Kidney capillary endothelial cell (primary cell): Measurements from ENCODE around the gene KANSL1.
A peak's percentile ranks its signal among the peaks of the same experiment; 100 is the strongest.

Source experiments
- DNase-seq: peaks from one replicate; pipeline ENCODE4 v3.0.0-alpha.2; 2018; ENCODE audit warnings: low spot score

The KANSL1 gene

GRCh38 chr17:46167267-46167666 is 26.0 kb downstream of the KANSL1 start:
- no peak for DNase-seq

DNA sequence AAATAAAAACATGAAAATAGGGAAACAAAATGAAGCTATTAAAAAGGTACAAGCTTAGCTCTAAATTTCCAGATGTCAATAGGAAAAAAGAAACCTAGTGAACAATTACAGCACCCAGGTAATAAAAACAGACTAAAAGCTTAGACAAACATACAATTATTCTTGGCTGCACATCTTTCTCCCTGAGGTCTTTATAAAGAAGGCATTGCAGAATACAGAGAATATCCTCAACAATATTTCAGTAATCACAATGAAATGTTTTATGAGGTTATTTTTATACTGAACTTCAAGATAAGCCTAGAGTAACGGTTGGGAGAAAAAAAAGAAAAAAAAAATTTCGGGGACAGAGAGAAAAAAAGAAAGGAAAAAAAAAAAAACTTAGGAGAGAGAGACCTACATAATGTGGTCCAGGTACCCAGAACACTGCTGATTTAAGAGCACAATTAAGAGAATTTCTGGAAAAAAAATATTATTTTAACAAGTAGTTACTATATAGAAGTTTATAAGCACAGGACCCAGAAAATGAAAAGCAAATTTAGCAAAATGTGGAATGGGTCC is 26.5 kb downstream of the KANSL1 start:
- no peak for DNase-seq

- DNase-seq: no peak
Measured at GRCh38 chr17:46163929-46164594, 29.2 kb downstream of the KANSL1 start.

GRCh38 chr17:46163316-46163715 is 29.9 kb downstream of the KANSL1 start:
- DNase-seq: no peak

DNA sequence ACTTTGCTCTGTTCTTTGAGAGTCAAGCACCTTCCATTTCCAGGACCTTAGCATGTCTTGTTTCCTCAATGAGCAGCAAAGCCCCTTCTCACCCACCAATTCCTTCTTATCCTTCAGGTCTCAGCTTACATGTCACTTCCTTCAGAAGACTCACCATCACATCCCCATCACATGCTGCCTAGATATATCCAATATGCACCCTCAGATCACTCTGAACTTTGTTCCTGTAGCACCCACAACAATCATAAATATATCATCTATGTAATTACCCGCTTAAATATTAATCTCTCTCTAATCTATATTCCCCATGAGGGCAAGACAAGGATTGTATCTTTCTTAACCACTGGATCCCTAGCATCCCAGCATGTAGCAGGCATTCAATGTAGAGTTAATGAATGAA is 30.4 kb downstream of the KANSL1 start:
- no peak for DNase-seq

DNA sequence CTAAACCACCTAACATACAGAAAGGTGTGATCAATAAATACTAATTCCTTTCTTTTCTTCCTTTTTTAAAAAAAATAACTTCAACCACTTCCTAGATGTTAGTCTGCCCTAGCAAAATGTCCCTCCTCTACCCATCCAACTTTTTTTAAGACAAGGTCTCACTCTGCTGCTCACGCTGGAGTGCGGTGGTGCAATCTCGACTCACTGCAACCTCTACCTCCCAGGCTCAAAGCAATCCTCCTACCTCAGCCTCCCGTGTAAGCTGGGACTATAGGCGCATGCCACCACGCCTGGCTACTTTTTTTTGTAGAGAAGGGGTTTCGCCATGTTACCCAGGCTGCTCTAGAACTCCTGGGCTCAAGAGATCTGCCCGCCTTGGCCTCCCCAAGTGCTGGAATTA is 33.1 kb downstream of the KANSL1 start:
- DNase-seq: no peak

DNA sequence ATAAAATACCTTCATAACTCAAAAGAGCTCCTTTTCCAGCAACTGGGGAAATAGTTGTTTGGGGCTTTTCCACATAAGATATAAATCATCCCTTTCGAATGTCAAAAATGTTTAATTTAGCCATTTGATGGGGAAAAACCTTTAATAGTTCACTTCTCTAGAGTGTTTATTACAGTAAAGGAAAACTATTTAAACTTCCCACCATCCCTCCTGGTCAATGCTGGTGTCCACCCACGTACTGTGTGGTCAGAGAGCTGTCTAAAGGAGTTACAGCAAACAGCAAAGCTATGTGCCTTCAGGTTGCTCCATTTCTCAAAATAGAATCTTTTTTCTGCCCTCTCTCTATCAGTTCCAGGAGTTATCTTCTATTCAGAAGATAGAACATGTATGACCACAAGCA is 33.5 kb downstream of the KANSL1 start:
- no peak for DNase-seq

- DNase-seq: no peak
Measured at GRCh38 chr17:46158323-46159296, 34.6 kb downstream of the KANSL1 start.

DNA sequence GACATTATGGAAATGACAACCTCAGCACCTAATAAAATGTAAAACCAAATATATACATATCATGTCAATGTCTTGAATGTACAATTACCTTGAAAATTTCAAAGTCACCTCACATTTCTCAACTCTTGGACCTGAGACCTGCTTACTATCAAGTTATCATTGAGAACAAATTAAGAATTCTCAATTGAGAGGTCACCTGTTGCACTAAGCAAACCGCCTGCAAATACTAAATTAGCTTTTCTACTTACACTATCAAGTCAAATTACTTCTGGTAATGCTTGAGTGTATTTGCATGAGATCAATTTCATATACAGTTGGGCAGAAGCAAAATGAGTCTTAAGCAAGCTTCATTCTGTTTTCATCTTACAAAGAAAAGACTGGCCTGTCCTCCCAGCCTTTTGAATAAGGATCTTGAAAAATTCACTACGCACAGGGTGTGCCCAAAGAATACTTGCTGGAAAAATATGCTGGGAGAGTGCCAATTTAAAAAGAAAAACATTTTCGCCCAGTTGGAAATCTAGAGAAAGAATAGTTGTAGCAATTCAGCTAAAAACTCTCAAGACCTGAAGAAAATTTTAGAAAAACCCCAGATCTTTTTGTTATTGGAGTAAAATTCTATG is 35.7 kb downstream of the KANSL1 start:
- no peak for DNase-seq

DNA sequence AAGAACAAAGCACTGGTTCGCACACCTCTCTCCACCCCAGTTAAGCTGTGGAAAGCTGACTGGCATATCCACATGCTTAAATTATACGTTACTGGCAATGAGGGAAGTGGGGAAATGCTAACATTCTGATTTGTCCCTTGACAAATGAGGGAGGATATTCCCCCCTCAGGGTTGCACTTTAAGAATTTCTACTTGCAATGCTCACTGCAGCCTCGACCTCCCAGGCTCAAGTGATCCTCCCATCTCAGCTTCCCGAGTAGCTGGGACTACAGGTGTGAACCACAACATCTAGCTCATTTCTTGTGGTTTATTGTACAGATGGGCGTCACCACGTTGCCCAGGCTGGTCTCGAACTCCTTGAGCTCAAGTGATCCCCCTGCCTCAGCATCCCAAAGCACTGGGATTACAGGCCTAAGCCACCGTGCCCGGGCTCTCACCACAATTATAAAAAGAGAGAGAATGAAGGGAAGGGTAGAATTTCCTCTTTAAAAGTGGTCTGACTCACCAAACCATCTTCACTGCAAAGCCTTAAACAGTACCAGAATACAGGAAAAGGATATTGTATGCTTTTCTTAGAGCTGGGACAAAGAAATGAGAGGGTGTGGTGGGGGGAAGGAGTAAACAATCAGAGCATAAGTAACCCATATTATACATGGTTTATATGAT is 38.9 kb downstream of the KANSL1 start:
- peak; percentile 67 for DNase-seq

DNA sequence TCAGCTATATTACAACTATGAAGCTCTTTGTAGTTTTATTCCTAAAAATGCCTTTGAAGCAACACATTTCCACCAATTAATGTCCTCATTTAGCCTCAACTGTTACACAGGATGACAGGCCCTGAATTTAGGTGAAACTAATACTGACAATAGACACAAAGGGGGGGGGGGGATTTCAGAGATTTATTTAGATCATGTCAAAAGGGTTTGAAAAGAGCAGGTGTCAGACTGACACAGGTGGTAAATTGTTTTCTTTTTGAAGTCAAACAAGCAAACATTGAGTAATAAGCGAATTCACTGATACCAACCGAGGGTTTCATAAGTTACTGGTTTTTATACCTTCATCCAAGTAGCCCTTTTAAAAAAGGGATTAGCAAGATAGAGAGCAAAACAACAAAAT is 40.8 kb downstream of the KANSL1 start:
- no peak for DNase-seq

DNA sequence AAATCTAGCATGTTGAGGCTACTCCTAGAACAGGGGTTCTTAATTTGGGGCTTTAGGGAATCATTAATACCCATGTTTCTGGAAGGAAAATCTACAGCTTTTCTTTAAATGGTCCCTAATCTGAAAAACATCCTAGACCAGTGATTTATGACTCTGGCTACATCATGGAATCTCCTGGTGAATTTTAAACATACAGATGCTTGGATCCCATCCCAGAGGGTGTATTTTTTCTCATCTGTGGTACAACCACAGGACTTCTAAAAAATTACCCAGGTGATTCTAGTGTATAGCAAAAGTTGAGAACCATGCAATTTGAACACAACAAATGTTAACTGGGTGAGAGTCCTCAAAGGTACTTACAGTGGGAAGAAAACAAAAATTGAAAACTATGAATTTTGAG is 41.5 kb downstream of the KANSL1 start:
- no peak for DNase-seq

- DNase-seq: no peak
Measured at GRCh38 chr17:46150216-46150963, 42.8 kb downstream of the KANSL1 start.

DNA sequence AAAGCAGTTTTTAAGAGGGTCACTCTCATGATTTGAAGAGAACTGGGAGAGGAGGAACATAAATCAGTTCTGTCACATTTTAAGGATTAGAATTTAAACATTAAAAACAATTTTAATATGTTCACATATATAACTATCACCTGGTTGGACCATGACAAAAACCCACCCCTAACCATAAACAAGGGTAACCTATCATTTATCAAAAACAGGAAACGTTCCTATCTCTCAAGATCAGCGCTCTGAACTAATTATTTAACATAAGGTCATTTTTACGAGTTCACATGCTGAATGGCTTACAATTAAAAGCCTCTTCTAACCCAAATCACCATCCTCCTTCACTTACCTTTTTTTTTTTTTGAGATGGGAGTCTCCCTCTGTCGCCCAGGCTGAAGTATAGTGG is 45.0 kb downstream of the KANSL1 start:
- no peak for DNase-seq

- DNase-seq: no peak
Measured at GRCh38 chr17:46147296-46147695, 45.9 kb downstream of the KANSL1 start.

- no peak for DNase-seq
Measured at GRCh38 chr17:46144246-46144645, 49.0 kb downstream of the KANSL1 start.

DNA sequence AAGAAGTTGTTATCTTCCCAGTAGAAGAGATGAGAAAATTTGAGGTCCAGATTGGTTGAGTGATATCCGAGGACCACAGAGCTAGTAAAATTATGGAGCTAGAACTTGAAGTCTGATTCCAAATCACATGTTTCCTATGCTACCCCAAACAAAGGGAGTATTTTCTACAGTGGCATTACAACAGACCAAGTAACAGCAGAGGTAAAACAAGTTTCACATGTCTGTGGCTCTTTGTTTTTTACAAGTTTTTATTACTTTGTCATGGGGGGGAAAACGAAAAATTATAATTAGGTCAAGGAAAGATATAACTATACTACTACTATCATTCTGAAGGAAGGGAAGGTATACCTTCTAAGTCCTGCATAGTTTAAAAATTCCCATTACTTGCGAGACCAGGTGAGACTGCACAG is 49.4 kb downstream of the KANSL1 start:
- no peak for DNase-seq

DNA sequence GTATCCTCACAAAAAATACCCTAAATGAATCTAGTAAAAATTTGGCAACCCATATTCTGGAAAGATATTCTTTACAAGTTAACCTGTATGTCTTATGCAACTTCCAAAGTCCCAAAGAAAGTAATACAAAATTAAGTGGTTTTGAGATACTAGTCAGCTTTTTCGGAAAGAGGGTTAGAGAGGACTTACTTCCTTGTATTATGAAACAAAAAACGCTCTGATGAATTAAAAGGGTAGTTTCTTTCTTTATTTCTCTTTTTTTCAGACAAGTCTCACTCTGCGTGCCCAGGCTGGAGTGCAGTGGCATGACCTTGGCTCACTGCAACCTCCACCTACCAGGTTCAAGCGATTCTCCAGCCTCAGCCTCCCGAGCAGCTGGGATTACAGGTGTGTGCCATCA is 51.6 kb downstream of the KANSL1 start:
- DNase-seq: no peak

DNA sequence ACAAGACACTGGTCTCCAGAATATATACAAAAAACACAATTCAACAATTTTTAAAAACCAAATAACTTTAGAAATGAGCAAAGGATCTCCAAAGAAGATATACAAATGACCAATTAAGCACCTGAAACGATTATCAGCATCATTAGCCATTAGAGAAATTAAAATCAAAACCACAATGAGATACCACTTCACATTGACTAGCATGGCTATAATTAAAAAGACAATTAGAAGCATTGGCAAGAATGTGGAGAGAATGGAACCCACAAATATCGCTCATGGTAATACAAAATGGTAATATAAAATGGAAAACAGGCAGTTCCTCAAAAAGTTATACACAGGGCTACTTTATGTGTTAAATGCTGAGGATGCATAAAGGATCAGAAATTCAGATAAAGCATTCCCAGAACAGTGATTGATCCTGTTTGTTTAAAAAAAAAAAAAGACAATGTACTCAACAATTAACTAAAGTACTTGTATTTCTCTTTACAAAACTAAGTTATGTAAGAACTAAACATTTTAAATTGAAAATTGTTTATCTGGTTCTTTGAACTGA is 52.5 kb downstream of the KANSL1 start:
- DNase-seq: no peak

DNA sequence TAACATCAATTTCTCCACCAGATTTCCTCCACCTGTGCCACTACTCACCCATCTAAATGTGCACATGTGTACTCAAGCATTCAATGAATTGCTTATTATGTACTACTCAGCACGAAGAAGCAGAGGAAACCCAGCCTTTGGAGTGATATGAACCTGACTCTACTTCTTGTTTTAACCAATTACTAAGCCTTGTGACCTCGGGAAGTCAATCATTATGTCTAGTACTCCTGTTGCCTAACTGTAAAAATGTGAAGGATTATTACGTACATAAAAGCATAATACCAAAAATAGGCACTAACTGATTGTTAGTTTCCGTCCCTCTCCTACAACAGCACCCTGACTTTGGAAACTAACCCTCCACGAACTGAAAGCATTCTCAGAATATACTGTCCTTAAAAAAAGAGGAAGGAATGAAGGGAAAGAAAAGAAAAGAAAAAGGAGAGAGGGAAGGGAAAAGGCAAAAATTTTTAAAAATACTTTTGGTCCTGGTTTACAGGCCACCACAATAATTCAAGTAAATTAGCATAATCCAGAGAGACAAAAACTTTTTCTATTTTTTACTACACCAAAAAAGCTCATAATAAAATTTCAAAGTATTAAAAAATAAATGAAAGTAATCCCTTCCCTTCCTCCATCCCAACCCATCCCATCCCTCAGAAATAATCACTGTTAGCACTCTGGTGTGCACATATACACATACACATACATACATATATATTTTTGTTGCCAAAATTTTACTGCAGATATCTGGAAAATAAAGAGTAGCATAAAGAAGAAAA is 53.6 kb downstream of the KANSL1 start:
- no peak for DNase-seq
